LNCaP clone FGC (cell line): ENCODE results near the gene FSHR.

Experiments
- DNase-seq: peaks from one replicate; pipeline ENCODE4 v3.0.0-alpha.2; 2011; ENCODE audit warnings: low read depth
- H3K4me3 ChIP-seq: 2 replicates; pipeline ENCODE4 v1.5.1; 2011; ENCODE audit warnings: mild to moderate bottlenecking, low read depth, low read length, control low read depth
- CTCF ChIP-seq: IDR thresholded peaks from 2 replicates; pipeline ENCODE4 v1.5.1; 2012; ENCODE audit warnings: mild to moderate bottlenecking; ENCODE audit not compliant: control insufficient read depth, insufficient read depth; ENCODE audit errors: extremely low read depth

FSHR gene

GRCh38 chr2:49028101-49028500 lies 126.2 kb downstream of the FSHR start:
- no peak for TF ChIP-seq CTCF
- no peak overlapping the region for H3K4me3 ChIP-seq
- no peak for DNase-seq

- TF ChIP-seq CTCF, result no peak
Measured at GRCh38 chr2:49026706-49027105, 127.6 kb downstream of the FSHR start.

GRCh38 chr2:49021271-49021670 lies 133.0 kb downstream of the FSHR start:
- no peak for DNase-seq
- TF ChIP-seq CTCF, result no peak

More at GRCh38 chr2:49026706-49027105, 127.6 kb downstream of the FSHR start:
- no peak for DNase-seq
- H3K4me3 ChIP-seq, result no peak overlapping the region

GRCh38 chr2:49005261-49005660 lies 149.1 kb downstream of the FSHR start:
- TF ChIP-seq CTCF, result no peak
- no peak overlapping the region for H3K4me3 ChIP-seq
- DNase-seq, result no peak

More at GRCh38 chr2:49021271-49021670, 133.0 kb downstream of the FSHR start:
- no peak overlapping the region for H3K4me3 ChIP-seq

- DNase-seq, result no peak
- TF ChIP-seq CTCF, result no peak
- H3K4me3 ChIP-seq, result no peak overlapping the region
Measured at GRCh38 chr2:49004036-49004626, 150.2 kb downstream of the FSHR start.

GRCh38 chr2:49003201-49003600 lies 151.1 kb downstream of the FSHR start:
- DNase-seq, result no peak
- no peak for TF ChIP-seq CTCF

GRCh38 chr2:49002750-49003149 lies 151.6 kb downstream of the FSHR start:
- DNase-seq, result no peak
- no peak overlapping the region for H3K4me3 ChIP-seq
- no peak for TF ChIP-seq CTCF

More at GRCh38 chr2:49003201-49003600, 151.1 kb downstream of the FSHR start:
- no peak overlapping the region for H3K4me3 ChIP-seq
